ENCODE data around the gene TMEM247.
"Not testable (repeated sequence)": the region's sequence is repeated elsewhere in the genome, so short reads cannot be mapped to it uniquely, and the experiment has no call there.

TMEM247 gene

GRCh38 chr2:46517485-46517884, 38.1 kb downstream of the TMEM247 start:
- DNase-seq, result no peak

DNA sequence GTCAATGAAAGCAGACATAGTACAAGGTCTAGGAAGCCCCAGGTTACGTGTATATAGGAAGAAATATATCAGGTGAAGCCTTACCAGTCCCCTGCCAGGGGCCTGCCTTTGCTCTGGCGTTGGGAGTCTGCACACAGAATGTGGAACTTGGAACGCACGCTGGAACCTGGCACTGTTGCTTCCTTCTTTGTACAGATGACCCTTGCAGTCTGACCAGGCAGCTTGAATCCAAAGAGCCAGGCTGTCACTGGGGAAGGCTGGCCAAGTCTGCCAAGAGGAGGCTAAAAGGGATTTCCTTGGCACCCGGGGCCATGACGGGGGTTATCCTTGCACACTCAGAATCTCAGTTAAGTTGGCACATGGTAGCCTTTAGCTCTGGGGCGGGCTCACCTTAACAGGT, 39.5 kb downstream of the TMEM247 start:
- DNase-seq, result peak; percentile 68

GRCh38 chr2:46519265-46519664, 39.9 kb downstream of the TMEM247 start:
- DNase-seq, result no peak

DNA sequence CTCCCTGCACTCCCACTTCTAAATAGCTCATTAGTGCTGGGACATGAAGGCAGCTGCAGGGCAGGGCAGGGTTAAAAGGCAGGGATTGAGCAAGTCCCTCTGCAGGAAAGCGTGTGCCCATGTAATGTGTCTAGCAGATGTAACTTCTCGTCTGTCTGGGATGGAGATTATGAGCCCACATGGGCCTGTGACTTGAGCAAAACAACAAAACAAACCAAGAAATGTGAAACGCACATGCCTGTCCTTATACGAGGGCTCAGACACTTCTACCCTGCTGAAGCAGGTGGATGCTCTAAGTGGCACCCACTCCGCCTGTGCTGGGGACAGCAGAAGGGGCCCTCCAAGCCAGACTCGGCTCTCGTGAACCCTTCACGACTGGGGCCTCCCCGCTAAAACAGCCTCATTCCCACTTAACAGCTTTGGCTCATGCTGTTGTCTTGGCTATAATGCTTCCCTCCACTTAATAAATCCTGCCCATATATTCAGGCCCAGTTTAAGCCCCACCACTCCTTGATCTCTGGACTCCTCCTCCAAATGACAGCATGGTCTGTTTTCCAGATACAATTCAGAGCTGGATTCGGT, 40.9 kb downstream of the TMEM247 start:
- DNase-seq, result peak; percentile 59

DNA sequence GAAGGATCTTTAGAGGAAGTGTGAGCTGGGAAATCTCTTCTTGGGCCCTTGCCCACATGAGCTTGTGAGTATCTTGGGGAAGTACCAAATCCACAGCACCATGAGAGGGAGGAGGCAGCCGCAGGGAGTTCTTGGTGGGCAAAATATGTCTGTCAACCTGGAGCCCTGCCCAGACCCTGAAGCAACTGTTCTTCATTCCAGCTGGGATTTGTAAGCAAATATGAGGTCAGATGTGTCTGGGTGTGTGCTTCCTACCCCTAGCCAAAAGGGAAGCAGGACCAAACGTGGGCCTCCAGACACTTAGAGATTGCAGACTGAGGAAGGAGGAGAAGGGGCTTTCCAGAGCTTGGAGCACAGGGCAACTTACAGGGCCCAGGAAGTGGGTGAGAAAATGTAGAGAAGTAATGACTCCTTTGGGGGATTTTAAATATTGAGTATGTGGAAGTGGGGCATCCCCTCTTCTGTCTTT, 41.9 kb downstream of the TMEM247 start:
- peak; percentile 88 for DNase-seq

- DNase-seq, result not testable (repeated sequence)
Observed at GRCh38 chr2:46522385-46522784, 43.0 kb downstream of the TMEM247 start.

DNA sequence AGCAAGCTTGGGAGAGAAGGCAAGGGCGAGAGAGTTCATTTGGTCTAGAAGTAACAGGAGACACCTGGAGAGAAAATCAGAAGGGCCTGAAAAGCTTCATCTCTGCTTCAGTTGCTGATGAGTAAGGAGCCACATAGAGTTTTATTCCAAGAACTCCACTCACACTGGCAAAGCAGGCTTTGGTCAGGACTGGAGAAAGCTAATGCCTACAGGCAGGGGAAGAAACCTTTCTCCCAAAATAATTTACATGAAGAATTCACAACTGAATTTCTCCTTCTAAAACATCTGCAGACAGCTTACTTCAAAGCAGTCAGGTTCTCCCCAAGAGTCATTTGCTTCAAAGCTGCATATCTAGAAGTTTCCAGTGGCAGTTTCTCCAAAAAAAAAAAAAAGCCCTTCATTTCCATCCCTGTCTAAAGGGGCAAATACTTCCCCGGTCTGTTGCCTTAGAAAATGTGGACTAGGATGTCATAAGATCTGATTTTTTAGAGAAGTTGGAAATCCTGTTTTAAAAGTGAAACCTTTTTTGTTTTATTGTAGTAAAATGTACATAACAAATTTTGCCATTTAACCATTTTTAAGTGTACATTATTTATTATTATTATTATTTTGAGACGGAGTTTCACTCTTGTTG, 46.3 kb downstream of the TMEM247 start:
- no peak for DNase-seq

DNA sequence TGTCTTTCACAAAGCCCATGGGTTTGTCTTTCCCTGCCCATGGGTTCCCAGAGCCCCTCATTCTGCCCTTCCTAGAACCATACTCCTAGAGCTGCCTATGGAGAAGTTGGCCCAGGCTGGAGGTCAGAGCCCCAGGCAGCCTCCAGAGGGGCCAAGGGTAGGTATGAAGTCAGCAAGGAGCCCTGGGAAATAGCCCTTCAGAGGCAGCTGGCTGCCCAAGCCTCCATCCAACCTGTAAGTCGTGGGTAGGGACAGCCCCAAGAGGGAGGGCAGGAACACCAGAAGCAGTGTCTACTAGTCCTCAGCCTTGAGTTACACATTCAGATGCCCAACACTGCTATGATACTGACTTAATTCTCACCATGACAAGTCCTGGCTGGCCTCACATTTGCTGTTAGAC, 49.5 kb downstream of the TMEM247 start:
- DNase-seq, result no peak

DNA sequence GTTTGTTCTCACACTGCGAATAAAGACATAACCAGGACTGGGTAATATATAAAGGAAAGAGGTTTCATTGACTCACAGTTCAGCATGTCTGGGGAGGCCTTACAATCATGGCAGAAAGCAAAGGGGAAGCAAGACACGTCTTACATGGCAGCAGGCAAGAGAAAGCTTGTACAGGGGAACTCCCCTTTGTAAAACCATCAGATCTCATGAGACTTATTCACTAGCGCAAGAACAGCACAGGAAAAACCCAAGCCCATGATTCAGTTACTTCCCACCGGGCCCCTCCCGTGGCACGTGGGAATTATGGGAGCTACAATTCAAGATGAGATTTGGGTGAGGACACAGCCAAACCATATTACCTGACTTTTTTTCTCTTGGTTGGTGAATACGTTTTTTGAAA, 51.3 kb downstream of the TMEM247 start:
- no peak for DNase-seq

GRCh38 chr2:46531863-46532262, 52.5 kb downstream of the TMEM247 start:
- no peak for DNase-seq

Data from femur (tissue), 1 donor.